ENCODE measurements around the gene LRRC37B. TPM values are rescaled to one million over a fixed set of nuclear protein-coding genes. Genes with fewer than 3 reads are reported as not detected.

Gene LRRC37B
- 4.9 and 7.1 TPM in 2 replicates for total RNA-seq

GRCh38 chr17:32006957-32007462 is at the start of gene LRRC37B:
Gene LRRC37B (plus strand): TSS chr17:32007383. CDS start chr17:32021393, 14,010 bp downstream.

Other genes with a start within 250 kb of the LRRC37B start
- 32.3 and 62.2 TPM in 2 replicates for gene COPRS, start 148.1 kb upstream of the LRRC37B start, total RNA-seq
- 17.5 and 20.4 TPM in 2 replicates for gene UTP6, start 105.7 kb upstream of the LRRC37B start, total RNA-seq
- gene SUZ12, start 70.4 kb upstream of the LRRC37B start, total RNA-seq, result 10.3 and 12.6 TPM in 2 replicates
- 26.4 and 30.0 TPM in 2 replicates for gene RHOT1, start 135.1 kb downstream of the LRRC37B start, total RNA-seq

Measured in cardiac atrium fibroblast (primary cell).